ENCODE data around the gene N4BP2L1. TPM values are rescaled to one million over a fixed set of nuclear protein-coding genes. Genes with fewer than 3 reads are reported as not detected.

The N4BP2L1 gene
- total RNA-seq, 4 donors from 2014 or later = 23.1 to 33.1 (median 26.8) TPM

DNA sequence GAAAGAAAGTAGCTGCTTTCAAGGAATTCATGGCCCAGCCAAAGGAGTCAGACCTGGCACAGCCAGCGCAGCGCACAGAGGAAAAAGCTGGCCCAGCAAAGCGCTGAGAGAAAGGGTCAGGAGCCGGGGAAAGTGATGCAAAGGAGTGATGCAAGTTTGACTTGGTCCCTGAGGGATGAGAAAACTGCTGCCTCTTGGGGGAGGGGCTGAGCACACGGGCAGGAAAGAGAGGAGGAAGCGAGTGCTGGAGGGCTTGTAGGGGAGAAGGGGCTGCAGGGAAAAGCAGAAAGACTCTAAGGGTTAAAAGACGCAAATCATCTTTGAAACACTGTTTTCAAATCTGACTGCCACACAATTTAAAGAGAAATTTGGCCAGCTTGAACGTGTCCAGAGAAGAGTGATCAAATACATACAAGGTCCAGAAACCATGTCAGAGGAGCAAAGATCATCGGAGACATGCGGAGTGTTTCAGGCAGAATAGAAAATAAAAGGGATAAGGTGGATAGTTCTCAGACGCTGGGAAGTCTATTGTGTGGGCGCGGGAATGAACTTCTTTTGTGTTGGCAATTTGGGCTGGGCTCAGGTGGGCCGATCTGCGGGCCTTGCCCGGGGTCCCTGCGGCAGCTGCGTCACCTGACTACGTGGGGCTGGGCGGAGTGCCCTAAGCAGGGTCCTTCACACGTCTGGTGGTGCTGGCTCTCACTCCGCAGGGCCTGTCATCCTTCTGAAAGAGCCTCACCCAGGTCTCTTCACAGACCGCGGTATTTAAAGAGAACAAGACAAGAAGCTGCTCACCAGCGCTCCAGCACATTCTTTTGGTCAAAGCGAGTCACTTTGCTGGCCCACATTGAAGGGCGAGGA lies 18.1 kb downstream of the N4BP2L1 start:
- TF ChIP-seq, protein P1, sequence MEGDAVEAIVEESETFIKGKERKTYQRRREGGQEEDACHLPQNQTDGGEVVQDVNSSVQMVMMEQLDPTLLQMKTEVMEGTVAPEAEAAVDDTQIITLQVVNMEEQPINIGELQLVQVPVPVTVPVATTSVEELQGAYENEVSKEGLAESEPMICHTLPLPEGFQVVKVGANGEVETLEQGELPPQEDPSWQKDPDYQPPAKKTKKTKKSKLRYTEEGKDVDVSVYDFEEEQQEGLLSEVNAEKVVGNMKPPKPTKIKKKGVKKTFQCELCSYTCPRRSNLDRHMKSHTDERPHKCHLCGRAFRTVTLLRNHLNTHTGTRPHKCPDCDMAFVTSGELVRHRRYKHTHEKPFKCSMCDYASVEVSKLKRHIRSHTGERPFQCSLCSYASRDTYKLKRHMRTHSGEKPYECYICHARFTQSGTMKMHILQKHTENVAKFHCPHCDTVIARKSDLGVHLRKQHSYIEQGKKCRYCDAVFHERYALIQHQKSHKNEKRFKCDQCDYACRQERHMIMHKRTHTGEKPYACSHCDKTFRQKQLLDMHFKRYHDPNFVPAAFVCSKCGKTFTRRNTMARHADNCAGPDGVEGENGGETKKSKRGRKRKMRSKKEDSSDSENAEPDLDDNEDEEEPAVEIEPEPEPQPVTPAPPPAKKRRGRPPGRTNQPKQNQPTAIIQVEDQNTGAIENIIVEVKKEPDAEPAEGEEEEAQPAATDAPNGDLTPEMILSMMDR (IDR thresholded peaks at IDR 0.05; ENCODE audit: low read depth) = no peak

DNA sequence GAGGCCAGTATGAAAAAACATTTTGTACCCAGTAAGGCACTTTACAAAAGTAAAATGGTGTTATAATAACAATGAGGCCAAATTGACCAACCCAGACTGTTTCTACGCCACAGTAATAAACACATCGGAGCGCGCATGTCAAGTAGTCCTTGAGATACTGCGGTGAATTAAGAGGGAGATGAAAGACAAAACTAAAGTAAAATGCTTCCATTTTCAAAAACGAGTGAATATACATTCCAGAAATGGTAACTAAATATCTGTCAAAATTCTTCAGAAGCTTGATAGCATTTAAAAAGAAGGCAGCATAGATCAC lies 19.0 kb downstream of the N4BP2L1 start:
- TF ChIP-seq, protein P1 (IDR thresholded peaks at IDR 0.05; ENCODE audit: low read depth) = no peak

DNA sequence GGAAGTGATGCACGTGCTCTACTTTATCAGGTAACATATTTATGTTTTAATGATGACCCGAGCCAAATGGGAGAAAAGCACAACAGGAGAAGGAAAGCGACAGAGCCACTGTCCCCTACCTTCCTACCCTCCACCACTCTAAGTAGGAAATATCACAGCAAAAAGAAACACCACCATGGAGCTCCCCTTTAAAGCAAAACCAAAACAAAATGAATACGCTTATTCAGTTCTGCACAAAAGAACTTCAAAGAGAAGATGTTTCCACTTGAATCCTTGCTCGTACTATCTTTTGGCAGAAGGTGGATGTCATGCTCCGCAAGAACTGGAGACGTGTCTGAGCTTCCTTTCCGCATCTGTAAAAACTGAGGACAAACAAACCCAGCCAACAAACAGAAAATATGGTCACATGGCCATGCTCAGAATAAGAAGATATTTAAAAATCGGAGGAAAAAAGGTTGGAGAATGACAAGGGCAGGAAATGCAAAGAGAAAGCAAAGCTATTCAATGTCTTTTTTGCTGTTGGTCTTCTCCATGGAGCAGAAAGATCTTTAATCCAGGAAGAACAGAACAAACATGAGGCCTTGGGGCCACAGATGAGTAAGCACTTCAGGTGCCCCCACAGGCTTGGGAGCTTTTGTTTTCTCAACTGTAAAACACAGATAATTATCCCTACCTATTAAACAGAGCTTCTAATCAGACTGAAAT lies 19.5 kb downstream of the N4BP2L1 start:
- TF ChIP-seq, protein P1 (IDR thresholded peaks at IDR 0.05; ENCODE audit: low read depth) = no peak

DNA sequence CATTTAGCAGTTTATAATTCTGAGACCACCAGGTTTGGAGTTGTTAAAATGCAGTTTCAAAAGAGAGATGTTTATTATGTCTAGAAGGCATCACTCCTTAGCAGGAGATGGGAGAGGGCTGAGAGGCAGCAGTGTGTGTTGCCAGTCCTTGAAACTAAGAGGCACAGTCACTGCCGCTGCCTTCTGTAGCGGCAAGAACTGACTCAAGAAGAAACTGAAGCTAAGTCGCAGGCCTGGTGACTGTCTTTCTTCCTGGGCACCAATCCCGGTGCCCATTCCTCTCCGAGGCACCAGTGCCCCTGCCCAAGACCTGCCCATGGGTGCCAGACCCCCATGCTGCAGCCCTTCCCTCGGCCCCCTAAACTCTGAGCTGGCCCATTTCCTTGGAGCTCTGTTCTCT lies 20.1 kb downstream of the N4BP2L1 start:
- TF ChIP-seq, protein P1 (IDR thresholded peaks at IDR 0.05; ENCODE audit: low read depth) = no peak

DNA sequence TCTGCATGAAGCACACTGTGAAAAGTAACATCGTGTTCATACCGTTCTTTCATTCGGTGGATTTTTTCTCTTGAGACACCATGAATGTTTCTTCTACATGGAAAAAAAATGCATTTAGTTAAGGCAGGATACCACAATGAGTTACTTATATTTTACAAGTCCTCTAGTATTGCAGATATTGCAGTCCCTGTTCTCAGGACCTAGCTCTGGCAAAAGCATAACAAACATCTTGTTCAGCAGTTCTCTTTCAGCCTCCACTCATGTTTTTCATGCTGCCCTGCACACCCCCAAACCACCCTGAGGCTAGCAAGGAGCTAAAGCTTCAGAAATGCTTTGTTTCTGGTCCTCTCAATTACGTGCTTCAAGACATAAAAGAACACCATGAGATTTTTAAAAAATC lies 24.8 kb downstream of the N4BP2L1 start:
- TF ChIP-seq, protein P1 (IDR thresholded peaks at IDR 0.05; ENCODE audit: low read depth) = no peak

DNA sequence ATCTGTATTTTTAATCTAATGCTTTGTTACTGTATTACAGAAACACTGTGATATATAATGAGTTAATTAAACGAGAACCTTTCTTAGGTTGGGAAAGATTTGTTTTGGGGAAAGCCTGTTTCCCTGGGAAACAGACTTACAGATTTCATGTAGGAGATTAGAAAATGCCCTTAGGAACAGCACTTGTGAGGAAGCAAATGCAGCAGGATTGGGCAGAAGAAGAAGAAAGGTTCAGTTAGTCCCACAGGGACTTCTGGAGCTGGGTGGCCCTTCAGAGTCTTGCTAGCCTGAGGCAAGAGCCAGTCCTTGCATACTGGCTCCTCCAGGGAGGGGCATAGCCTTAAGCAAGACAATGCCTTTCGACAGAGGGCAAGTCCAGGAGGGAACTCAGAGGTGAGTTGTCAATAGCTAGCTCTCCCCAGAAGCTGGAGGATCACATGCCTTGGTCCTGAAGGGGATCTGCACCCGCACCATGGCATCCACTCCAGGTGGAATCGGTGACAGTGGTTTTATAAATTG lies 36.8 kb downstream of the N4BP2L1 start:
- TF ChIP-seq, protein P1 (IDR thresholded peaks at IDR 0.05; ENCODE audit: low read depth) = no peak

DNA sequence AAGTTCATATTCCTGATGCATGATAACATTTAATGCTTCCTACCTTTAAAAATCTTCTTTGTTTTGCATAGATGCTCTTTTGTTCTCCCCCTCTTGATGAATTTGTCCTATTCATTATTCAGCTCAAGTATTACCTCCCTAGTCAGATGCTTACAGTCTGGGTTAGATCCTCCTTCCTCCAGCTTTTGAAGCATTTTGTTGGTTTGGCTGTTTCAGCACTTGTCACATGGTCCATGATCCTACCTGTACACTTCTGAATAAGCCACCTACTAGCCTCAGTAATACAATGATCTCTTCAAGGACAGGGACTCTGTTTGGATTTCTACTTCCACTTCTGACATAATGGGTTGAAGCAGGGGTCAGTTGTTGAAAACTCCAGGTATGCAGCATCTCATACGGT lies 37.4 kb downstream of the N4BP2L1 start:
- TF ChIP-seq, protein P1 (IDR thresholded peaks at IDR 0.05; ENCODE audit: low read depth) = no peak

Data from subcutaneous adipose tissue (tissue), 4 donors.